Duodenal mucosa (tissue), 2 donors: Measurements from ENCODE around the gene CCBE1.

Source experiments
- H3K27ac ChIP-seq: one replicate; pipeline ENCODE4 v1.7.0; 2013; ENCODE audit warnings: low read depth, low read length
- H3K27me3 ChIP-seq, 2 donors: one replicate each; pipeline ENCODE4 v1.7.0; 2013; ENCODE audit warnings: low read length in 2 of 2, control low read depth in 1 of 2; ENCODE audit not compliant: insufficient read depth in 2 of 2, control insufficient read depth in 1 of 2
- H3K36me3 ChIP-seq, 2 donors: one replicate each; pipeline ENCODE4 v1.7.0; 2013; ENCODE audit warnings: low read length in 2 of 2, control low read depth in 1 of 2; ENCODE audit not compliant: insufficient read depth in 2 of 2, control insufficient read depth in 1 of 2
- H3K4me1 ChIP-seq, 2 donors: one replicate each; pipeline ENCODE4 v1.7.0; 2013; ENCODE audit warnings: low read length in 2 of 2, control low read depth in 1 of 2; ENCODE audit not compliant: insufficient read depth in 2 of 2, control insufficient read depth in 1 of 2
- H3K4me3 ChIP-seq, 2 donors: one replicate each; pipeline ENCODE4 v1.7.0; 2013; ENCODE audit warnings: low read length in 2 of 2, low read depth in 1 of 2
- H3K9ac ChIP-seq, 2 donors: one replicate each; pipeline ENCODE4 v1.7.0; 2013; ENCODE audit warnings: low read length in 2 of 2, low read depth in 1 of 2
- H3K9me3 ChIP-seq, 2 donors: one replicate each; pipeline ENCODE4 v1.7.0; 2013; ENCODE audit warnings: low read length in 2 of 2, control low read depth in 1 of 2; ENCODE audit not compliant: control insufficient read depth in 1 of 2

CCBE1 gene

GRCh38 chr18:59569390-59569791 is 127.8 kb downstream of the CCBE1 start:
- Histone ChIP-seq H3K4me1 (no peaks in the 10 kb centered on the region), H3K4me3 (no peak overlapping the region), H3K27ac (no peak overlapping the region), H3K27me3 (peaks cover 0 to 3% of the 10 kb centered on the region in 2 donors), H3K9me3 (no peaks in the 10 kb centered on the region), H3K36me3 (no peaks in the 10 kb centered on the region), H3K9ac (no peak overlapping the region)

DNA sequence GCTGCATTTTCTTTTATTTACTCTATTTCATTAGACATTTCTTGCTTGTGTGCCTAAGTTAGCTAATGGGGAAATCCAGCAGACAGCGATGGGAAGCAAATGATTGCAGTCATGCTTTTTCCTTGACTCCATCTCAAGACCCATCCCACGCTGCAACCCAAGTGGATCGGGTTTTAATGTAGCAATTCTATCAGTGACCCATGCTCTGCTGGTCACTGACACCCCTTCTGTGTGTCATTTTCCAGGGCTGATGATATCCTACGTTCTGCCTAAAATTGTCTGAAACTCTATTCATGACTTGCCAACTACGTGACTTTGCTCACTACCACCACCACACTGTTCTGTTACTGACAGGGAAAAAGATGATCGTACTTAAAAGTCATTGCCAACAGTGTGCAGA is 129.8 kb downstream of the CCBE1 start:
- Histone ChIP-seq H3K27ac (no peak overlapping the region), H3K9me3 (no peaks in the 10 kb centered on the region), H3K36me3 (no peaks in the 10 kb centered on the region), H3K9ac (no peak overlapping the region), H3K27me3 (peaks cover 0 to 3% of the 10 kb centered on the region in 2 donors), H3K4me1 (no peaks in the 10 kb centered on the region), H3K4me3 (no peak overlapping the region)

GRCh38 chr18:59566533-59566971 is 130.7 kb downstream of the CCBE1 start:
- Histone ChIP-seq H3K27me3 (peaks cover 0 to 3% of the 10 kb centered on the region in 2 donors), H3K9ac (no peak overlapping the region), H3K4me1 (no peaks in the 10 kb centered on the region), H3K36me3 (no peaks in the 10 kb centered on the region), H3K4me3 (no peak overlapping the region), H3K9me3 (no peaks in the 10 kb centered on the region), H3K27ac (no peak overlapping the region)

DNA sequence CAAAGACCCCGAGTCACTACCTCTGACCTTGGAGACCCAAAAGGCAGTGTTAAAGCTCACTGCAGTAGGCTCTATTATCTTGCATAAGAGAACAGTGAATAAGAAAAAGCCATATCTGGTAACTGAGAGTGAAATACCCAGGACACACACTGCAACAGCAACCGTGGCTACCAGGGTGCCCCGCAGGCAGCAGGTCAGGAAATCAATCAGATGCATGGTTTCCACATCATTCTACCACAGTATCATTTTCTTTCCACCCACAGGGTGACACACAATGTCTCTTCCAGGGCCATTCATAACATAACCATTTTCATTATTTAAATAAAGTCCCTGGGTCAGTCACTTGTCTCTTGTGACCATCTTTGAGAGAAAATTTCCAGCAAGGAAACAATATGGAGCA is 131.3 kb downstream of the CCBE1 start:
- no peaks in the 10 kb centered on the region for H3K9me3 ChIP-seq
- H3K27ac ChIP-seq, result no peak overlapping the region
- no peaks in the 10 kb centered on the region for H3K4me1 ChIP-seq
- H3K4me3 ChIP-seq, result no peak overlapping the region
- H3K9ac ChIP-seq, result no peak overlapping the region
- peaks cover 0 to 3% of the 10 kb centered on the region in 2 donors for H3K27me3 ChIP-seq
- H3K36me3 ChIP-seq, result no peaks in the 10 kb centered on the region

- H3K27me3 ChIP-seq, result no peaks in the 10 kb centered on the region
Measured at GRCh38 chr18:59564561-59564960, 132.7 kb downstream of the CCBE1 start.

GRCh38 chr18:59563176-59563785 is 133.9 kb downstream of the CCBE1 start:
- Histone ChIP-seq H3K36me3 (no peaks in the 10 kb centered on the region), H3K27me3 (no peaks in the 10 kb centered on the region), H3K9ac (no peak overlapping the region), H3K27ac (no peak overlapping the region), H3K4me1 (no peaks in the 10 kb centered on the region), H3K9me3 (no peaks in the 10 kb centered on the region), H3K4me3 (no peak overlapping the region)

More at GRCh38 chr18:59564561-59564960, 132.7 kb downstream of the CCBE1 start:
- Histone ChIP-seq H3K36me3 (no peaks in the 10 kb centered on the region), H3K9ac (no peak overlapping the region), H3K27ac (no peak overlapping the region), H3K4me1 (no peaks in the 10 kb centered on the region), H3K9me3 (no peaks in the 10 kb centered on the region), H3K4me3 (no peak overlapping the region)

DNA sequence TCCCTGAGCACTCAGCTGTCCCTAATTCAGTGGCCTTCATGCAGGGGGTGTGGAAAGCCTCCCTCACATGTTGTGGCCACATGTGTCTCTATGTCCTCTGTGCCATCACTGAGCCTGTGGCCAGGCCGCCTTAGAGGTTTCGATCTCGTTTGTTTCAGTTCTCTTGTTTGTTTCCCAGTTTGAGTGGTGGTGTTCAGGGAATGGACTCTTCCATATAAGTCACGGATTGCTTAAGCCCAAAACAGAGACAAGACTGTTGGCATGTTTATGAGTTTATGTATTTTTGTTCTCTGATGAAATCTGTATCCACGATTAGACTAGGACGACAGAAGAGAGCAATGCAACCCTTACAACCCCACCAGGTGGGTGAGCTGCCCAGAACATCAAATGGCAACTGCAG is 134.5 kb downstream of the CCBE1 start:
- H3K4me3 ChIP-seq, result no peak overlapping the region
- H3K27ac ChIP-seq, result no peak overlapping the region
- no peaks in the 10 kb centered on the region for H3K27me3 ChIP-seq
- H3K4me1 ChIP-seq, result no peaks in the 10 kb centered on the region
- H3K9ac ChIP-seq, result no peak overlapping the region
- no peaks in the 10 kb centered on the region for H3K36me3 ChIP-seq
- no peaks in the 10 kb centered on the region for H3K9me3 ChIP-seq

- Histone ChIP-seq H3K4me1 (no peaks in the 10 kb centered on the region), H3K9me3 (no peaks in the 10 kb centered on the region), H3K4me3 (no peak overlapping the region), H3K36me3 (no peaks in the 10 kb centered on the region), H3K9ac (no peak overlapping the region), H3K27me3 (no peaks in the 10 kb centered on the region), H3K27ac (no peak overlapping the region)
Measured at GRCh38 chr18:59561612-59562011, 135.6 kb downstream of the CCBE1 start.

DNA sequence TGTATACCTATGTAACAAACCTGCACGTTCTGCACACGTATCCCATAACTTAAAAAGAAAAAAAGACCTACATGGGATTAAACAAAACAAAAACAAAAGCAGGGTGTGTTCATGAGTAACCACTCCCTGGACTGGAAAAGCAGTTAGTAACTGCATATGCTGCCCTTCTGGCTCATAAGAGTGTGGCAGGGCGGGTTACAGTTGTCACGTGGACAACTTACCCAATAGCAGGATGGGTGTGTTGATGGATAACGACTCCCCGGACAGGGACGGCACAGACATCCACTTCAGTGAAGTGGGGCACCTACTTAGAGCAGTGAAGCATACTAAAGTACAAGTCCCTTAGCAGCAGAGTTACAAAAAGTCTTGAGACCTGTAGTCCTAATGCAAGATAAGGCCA is 136.7 kb downstream of the CCBE1 start:
- H3K27ac ChIP-seq, result no peak overlapping the region
- no peaks in the 10 kb centered on the region for H3K36me3 ChIP-seq
- no peak overlapping the region for H3K9ac ChIP-seq
- no peaks in the 10 kb centered on the region for H3K27me3 ChIP-seq
- no peaks in the 10 kb centered on the region for H3K4me1 ChIP-seq
- H3K9me3 ChIP-seq, result no peaks in the 10 kb centered on the region
- H3K4me3 ChIP-seq, result no peak overlapping the region

- Histone ChIP-seq H3K9ac (no peak overlapping the region), H3K27ac (no peak overlapping the region), H3K4me1 (no peaks in the 10 kb centered on the region), H3K27me3 (no peaks in the 10 kb centered on the region), H3K9me3 (no peaks in the 10 kb centered on the region), H3K4me3 (no peak overlapping the region), H3K36me3 (no peaks in the 10 kb centered on the region)
Measured at GRCh38 chr18:59559528-59559927, 137.7 kb downstream of the CCBE1 start.
